Cerebellar nuclear complex (tissue), 1 donor: ENCODE results near the gene FMC1.

Source experiments
- DNase-seq, 2 experiments: peaks; one replicate each; lab custom pipeline; 2025; lab: John Stamatoyannopoulos, UW

Gene FMC1

GRCh38 chr7:139374246-139374645 lies 33.1 kb downstream of the FMC1 start:
- no peak for DNase-seq

GRCh38 chr7:139382439-139382838 lies 41.3 kb downstream of the FMC1 start:
- no peak for DNase-seq

GRCh38 chr7:139384611-139385010 lies 43.5 kb downstream of the FMC1 start:
- no peak for DNase-seq

GRCh38 chr7:139387594-139387993 lies 46.5 kb downstream of the FMC1 start:
- no peak for DNase-seq

- no peak for DNase-seq
Measured at GRCh38 chr7:139389091-139389490, 48.0 kb downstream of the FMC1 start.

GRCh38 chr7:139389774-139390173 lies 48.6 kb downstream of the FMC1 start:
- DNase-seq = no peak

- DNase-seq = no peak
Measured at GRCh38 chr7:139393621-139394211, 52.6 kb downstream of the FMC1 start.

GRCh38 chr7:139394540-139394939 lies 53.4 kb downstream of the FMC1 start:
- no peak for DNase-seq
